ENCODE measurements around the gene CLEC4E. TPM values are rescaled to one million over a fixed set of nuclear protein-coding genes. Genes with fewer than 3 reads are reported as not detected.
"Not testable (repeated sequence)": the region's sequence is repeated elsewhere in the genome, so short reads cannot be mapped to it uniquely, and the experiment has no call there.

CLEC4E gene
- total RNA-seq, 6 donors from 2014 or later: 3.0 to 30.8 (median 16.3) TPM

- no peaks in the 10 kb centered on the region for H3K27me3 ChIP-seq
- no peaks in the 10 kb centered on the region for H3K36me3 ChIP-seq
- H3K4me3 ChIP-seq: no peak overlapping the region
- 55 to 57% methylated on average over 4 of the region's 4 CpGs for WGBS, 2 donors
- H3K27ac ChIP-seq: no peak overlapping the region
- TF ChIP-seq EP300 (IDR thresholded peaks at IDR 0.05): no peak
- TF ChIP-seq POLR2AphosphoS5 (IDR thresholded peaks at IDR 0.05): no peak
- TF ChIP-seq CTCF (IDR thresholded peaks at IDR 0.05): no peak
- TF ChIP-seq POLR2A (IDR thresholded peaks at IDR 0.05): no peak
- no peak for ATAC-seq (ENCODE audit: low FRiP score in 2 of 2)
- no peak for DNase-seq
- H3K4me1 ChIP-seq: no peaks in the 10 kb centered on the region
- no peaks in the 10 kb centered on the region for H3K9me3 ChIP-seq
Measured at GRCh38 chr12:8499616-8500015, 41.1 kb downstream of the CLEC4E start.

GRCh38 chr12:8496074-8496473 is 44.6 kb downstream of the CLEC4E start:
- 45 to 93% methylated on average over 1 to 7 of the region's 7 CpGs for WGBS, 2 donors
- not testable (repeated sequence) for H3K4me3 ChIP-seq; DNase-seq; H3K27me3 ChIP-seq; H3K4me1 ChIP-seq; ATAC-seq (ENCODE audit: low FRiP score in 2 of 2); H3K27ac ChIP-seq; H3K9me3 ChIP-seq; H3K36me3 ChIP-seq

GRCh38 chr12:8495671-8496070 is 45.0 kb downstream of the CLEC4E start:
- H3K4me1 ChIP-seq; H3K9me3 ChIP-seq; H3K4me3 ChIP-seq; DNase-seq; H3K27me3 ChIP-seq; ATAC-seq (ENCODE audit: low FRiP score in 2 of 2); H3K36me3 ChIP-seq; H3K27ac ChIP-seq: not testable (repeated sequence)
- 86 to 92% methylated on average over 2 to 4 of the region's 4 CpGs for WGBS, 2 donors

GRCh38 chr12:8493084-8493483 is 47.6 kb downstream of the CLEC4E start:
- H3K36me3 ChIP-seq: no peaks in the 10 kb centered on the region
- H3K27me3 ChIP-seq: no peaks in the 10 kb centered on the region
- H3K4me3 ChIP-seq: no peak overlapping the region
- peak in 1 of 2 donors; percentile 58 for DNase-seq
- 34 to 74% methylated on average over 1 to 2 of the region's 2 CpGs for WGBS, 2 donors
- H3K4me1 ChIP-seq: peaks cover 0 to 4% (median 0%) of the 10 kb centered on the region in 4 donors
- TF ChIP-seq POLR2AphosphoS5 (IDR thresholded peaks at IDR 0.05) (peak; percentile 36 to 65), CTCF (IDR thresholded peaks at IDR 0.05) (no peak), EP300 (IDR thresholded peaks at IDR 0.05) (peak in 1 of 4 donors; percentile 52), POLR2A (IDR thresholded peaks at IDR 0.05) (no peak)
- peak overlapping the region in 2 of 4 donors; percentile 60 to 65 for H3K27ac ChIP-seq
- peak; percentile 78 to 88 for ATAC-seq (ENCODE audit: low FRiP score in 2 of 2)
- H3K9me3 ChIP-seq: no peaks in the 10 kb centered on the region

- Histone ChIP-seq H3K36me3 (no peaks in the 10 kb centered on the region), H3K27ac (peak overlapping the region in 2 of 4 donors; percentile 60 to 65), H3K27me3 (no peaks in the 10 kb centered on the region), H3K9me3 (no peaks in the 10 kb centered on the region), H3K4me3 (no peak overlapping the region), H3K4me1 (peaks cover 0 to 4% (median 0%) of the 10 kb centered on the region in 4 donors)
- WGBS, 2 donors: 73 to 84% methylated on average over 5 of the region's 5 CpGs
- DNase-seq (no peak), ATAC-seq (ENCODE audit: low FRiP score in 2 of 2) (peak in 1 of 2 donors; percentile 61)
- TF ChIP-seq CTCF (IDR thresholded peaks at IDR 0.05): no peak
- TF ChIP-seq EP300 (IDR thresholded peaks at IDR 0.05): no peak
- TF ChIP-seq POLR2AphosphoS5 (IDR thresholded peaks at IDR 0.05): no peak
- no peak for TF ChIP-seq POLR2A (IDR thresholded peaks at IDR 0.05)
Measured at GRCh38 chr12:8491646-8492530, 48.8 kb downstream of the CLEC4E start.

Small RNA genes within 50 kb of the gene (small RNA-seq; reads per million reads assigned to genes)
- 0 to 0.43 (median 0) reads per million in 4 donors for gene RNU6-275P

Other genes starting within 250 kb of the CLEC4E start
- under 1 TPM in 4 of 6 donors, not detected in 2; 0.49 to 0.98 (median 0.77) TPM for gene CLEC6A, start 84.9 kb downstream of the CLEC4E start, total RNA-seq
- gene CLEC4D, start 27.4 kb downstream of the CLEC4E start, total RNA-seq: 1 to 10 TPM in 5 of 6 donors, not detected in 1; 1.2 to 4.0 (median 3.2) TPM
- gene AICDA, start 72.0 kb upstream of the CLEC4E start, total RNA-seq: 1 to 10 TPM in 1 of 6 donors, under 1 TPM in 1, not detected in 4; 0.74 to 1.3 TPM
- 100 to 1,000 TPM in 1 of 6 donors, 10 to 100 TPM in 1, 1 to 10 TPM in 4; 2.1 to 102 (median 8.5) TPM for gene MFAP5, start 121.9 kb upstream of the CLEC4E start, total RNA-seq
- 100 to 1,000 TPM in 1 of 6 donors, 10 to 100 TPM in 5; 25.2 to 103 (median 40.1) TPM for gene RIMKLB, start 157.1 kb upstream of the CLEC4E start, total RNA-seq

All from upper lobe of left lung (tissue), 6 donors.